Sigmoid colon (tissue), 4 donors: ENCODE measurements around the gene GRID1.

Source experiments
- EP300 ChIP-seq, 4 donors: sonication (generic); formaldehyde crosslinking; IDR thresholded peaks; one replicate each; pipeline ENCODE4 v1.6.1; 2017; ENCODE audit warnings: antibody characterized with exemption in 4 of 4
- POLR2AphosphoS5 ChIP-seq, 4 donors: sonication (generic); formaldehyde crosslinking; IDR thresholded peaks; one replicate each; pipeline ENCODE4 v1.6.1; 2017; ENCODE audit warnings: antibody characterized with exemption in 4 of 4
- TF ChIP-seq, protein P1 (sequence below), 4 experiments: fragments of 450-650 bp in 3 of 4; fragments of 200-600 bp in 1 of 4; IDR thresholded peaks; one replicate each; pipeline ENCODE4 v1.5.1; 2016 to 2019; ENCODE audit warnings: antibody characterized with exemption in 4 of 4, mild to moderate bottlenecking in 3 of 4, moderate library complexity in 2 of 4

DNA sequence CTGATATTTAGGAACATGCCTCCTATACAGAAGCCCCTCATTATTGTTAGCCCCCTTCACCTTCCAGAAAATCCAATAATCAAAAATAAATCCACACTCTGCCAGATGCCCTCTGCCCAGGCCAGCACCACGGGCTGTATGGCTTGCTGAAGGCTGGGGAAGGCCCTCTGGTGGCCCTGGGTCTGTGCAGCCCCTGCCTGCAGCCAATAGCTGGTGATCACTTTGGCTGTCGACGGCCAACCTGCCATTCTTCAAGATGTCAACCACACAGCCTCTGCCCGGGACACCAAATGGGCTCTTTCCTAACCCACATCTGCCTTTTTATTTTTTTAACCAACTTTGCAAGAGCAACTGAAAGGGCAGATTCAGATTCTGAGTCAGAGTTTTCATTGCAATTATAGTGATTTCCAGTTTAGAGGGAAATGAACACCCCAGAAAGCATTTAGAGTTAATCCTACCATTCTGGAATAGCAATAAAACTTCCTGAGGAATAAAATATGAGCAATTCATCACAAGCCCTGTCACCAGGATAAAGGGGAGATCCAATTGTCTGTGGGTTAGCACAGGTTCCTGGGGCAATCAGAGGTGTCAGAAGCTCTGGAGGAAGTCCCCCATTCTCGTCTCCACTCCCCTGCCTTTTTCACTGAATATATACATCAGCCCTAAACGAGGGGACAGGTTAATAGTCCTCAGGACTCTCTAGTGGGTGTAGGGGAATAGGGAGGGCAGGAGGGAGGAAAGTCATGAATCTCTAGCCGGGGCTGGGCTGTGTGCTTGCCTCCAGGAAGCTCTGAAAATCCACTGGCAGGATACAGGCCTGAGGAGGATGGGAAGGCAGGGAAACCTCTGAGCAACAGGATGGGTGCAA is 211.3 kb downstream of the GRID1 start:
- TF ChIP-seq, protein P1, sequence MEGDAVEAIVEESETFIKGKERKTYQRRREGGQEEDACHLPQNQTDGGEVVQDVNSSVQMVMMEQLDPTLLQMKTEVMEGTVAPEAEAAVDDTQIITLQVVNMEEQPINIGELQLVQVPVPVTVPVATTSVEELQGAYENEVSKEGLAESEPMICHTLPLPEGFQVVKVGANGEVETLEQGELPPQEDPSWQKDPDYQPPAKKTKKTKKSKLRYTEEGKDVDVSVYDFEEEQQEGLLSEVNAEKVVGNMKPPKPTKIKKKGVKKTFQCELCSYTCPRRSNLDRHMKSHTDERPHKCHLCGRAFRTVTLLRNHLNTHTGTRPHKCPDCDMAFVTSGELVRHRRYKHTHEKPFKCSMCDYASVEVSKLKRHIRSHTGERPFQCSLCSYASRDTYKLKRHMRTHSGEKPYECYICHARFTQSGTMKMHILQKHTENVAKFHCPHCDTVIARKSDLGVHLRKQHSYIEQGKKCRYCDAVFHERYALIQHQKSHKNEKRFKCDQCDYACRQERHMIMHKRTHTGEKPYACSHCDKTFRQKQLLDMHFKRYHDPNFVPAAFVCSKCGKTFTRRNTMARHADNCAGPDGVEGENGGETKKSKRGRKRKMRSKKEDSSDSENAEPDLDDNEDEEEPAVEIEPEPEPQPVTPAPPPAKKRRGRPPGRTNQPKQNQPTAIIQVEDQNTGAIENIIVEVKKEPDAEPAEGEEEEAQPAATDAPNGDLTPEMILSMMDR (IDR thresholded peaks at IDR 0.05): no peak
- TF ChIP-seq POLR2AphosphoS5 (IDR thresholded peaks at IDR 0.05) (no peak), EP300 (IDR thresholded peaks at IDR 0.05) (no peak)
